ENCODE data around the gene OR2AE1.

Gene OR2AE1

GRCh38 chr7:99855236-99855635, 21.6 kb downstream of the OR2AE1 start:
- no peak for DNase-seq

DNA sequence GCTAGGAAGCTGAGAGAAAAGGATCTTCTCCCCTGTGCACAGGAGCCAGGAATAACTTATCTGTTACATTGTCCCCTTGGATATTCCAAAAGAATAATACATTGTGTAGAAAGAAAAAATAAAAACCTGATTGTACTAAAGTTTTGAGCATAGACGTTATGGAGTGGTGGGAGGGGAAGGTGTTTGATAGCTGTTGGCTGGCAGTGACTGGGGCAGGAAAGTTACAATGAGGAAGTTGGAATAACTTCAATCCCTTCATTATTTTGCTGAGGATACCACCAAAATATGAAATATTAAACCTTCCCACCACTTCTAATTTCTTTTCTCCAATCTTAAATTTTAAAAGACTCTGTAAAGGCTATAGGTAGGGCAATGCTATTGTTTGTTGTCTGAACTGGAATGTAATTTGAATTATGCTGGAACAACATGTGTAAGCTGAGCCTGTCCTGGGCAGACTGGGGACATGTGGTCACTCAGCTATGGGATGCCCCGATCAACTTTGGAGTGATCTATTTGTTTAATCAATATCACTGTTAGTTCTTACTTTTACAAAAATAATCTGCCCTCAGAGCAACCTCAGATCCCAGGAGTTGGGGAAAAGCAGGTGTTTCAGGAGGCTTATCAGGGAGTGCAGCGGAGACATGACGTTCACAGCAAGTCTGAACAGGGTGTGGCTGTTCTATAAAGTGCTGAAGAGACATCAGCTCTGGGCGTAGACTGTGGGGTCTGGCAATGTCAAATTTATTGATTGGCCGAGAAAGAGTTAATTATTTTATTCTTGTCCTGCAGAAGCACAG, 28.2 kb downstream of the OR2AE1 start:
- no peak for DNase-seq

DNA sequence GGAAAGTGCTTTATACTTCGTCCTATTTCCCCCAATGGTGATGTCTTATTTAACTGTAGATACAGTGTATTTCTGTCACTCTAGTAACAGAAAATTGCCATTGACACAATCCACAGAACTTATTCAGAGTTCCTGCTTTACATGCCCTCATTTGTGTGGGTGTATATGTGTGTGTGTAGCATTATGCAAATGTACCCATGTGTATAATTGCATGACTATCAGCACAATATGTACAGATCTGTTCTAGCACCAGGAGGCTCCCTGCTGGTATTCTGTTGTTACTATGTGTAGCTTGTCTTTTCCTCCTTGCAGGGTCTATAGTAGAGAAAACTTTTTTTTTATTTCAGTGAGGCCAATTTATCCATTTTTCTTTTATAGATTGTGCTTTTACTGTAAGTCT, 32.5 kb downstream of the OR2AE1 start:
- DNase-seq = no peak

GRCh38 chr7:99843808-99844207, 33.0 kb downstream of the OR2AE1 start:
- DNase-seq = no peak

DNA sequence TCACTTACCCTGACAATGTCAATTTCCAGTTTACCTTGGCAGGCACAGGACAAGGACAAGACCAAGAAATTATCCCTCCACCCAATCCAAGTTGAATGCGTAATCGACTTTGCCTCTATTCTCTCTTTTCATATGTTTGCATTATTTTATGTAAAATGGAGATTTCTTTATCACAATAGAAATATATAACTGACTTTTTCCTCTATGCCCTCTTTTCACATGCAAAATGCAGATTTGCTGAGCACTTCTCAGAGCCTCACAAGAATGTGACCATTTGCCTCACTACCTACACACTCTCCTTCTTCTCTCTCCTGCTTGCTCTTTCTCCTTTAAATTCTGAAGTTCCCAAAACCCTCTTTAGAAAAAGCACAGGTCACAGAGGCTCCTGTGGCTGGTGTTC, 33.9 kb downstream of the OR2AE1 start:
- DNase-seq = no peak

- DNase-seq = no peak
Measured at GRCh38 chr7:99840136-99840869, 36.5 kb downstream of the OR2AE1 start.

- DNase-seq = no peak
Measured at GRCh38 chr7:99839287-99840021, 37.4 kb downstream of the OR2AE1 start.

- no peak for DNase-seq
Measured at GRCh38 chr7:99837649-99838361, 39.0 kb downstream of the OR2AE1 start.

DNA sequence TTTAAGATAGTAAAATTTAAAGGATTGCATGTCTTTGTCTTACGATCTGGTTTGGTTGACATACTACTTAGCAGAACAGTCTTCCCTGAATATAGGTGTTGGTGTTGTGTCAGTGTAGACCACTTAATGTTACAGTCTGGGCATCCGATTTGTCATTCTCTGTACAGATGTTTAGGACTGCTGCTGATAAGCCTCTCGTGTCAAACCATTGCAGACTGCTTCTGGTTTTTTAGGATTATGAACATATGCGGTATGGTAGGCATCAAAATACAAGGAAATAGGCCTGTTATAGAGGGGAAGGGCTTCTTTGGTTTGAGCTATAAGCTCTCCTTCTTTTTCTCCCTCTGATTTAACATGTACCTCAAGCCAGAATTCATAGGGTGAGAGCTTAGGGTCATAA, 41.6 kb downstream of the OR2AE1 start:
- no peak for DNase-seq

GRCh38 chr7:99834382-99834781, 42.5 kb downstream of the OR2AE1 start:
- DNase-seq = no peak

GRCh38 chr7:99833289-99833877, 43.5 kb downstream of the OR2AE1 start:
- DNase-seq = no peak

GRCh38 chr7:99831595-99831994, 45.2 kb downstream of the OR2AE1 start:
- no peak for DNase-seq

DNA sequence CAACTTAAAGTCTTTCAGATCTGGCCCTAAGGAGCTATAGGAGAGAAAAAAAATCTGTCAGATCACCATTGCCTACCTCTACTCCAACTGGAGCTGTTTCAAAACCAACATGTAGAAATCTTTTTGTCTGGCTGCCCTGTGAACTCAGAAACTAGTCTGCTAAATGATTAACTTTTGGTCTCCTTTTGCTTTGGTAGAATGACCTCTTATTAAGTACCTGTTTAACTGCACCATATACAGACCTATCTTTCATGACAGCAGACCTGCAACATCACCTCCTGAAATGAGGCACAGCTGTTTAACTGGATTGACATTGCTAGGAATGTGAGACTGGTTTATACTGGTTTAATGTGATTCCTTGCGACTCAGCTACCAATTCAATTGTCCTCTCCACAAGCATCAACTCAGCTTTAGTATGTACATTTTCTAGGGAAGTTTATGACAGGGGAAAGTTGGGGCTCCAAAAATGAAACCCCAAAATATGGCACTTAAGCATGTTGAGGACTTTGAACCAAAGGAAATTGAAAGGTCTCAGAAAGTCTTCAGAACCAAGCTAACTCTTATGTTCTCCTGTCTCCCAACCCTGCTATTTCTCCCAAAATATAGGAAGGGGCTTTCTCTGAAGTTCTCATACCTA, 47.2 kb downstream of the OR2AE1 start:
- DNase-seq = no peak

- no peak for DNase-seq
Measured at GRCh38 chr7:99828811-99829210, 48.0 kb downstream of the OR2AE1 start.

GRCh38 chr7:99827040-99827778, 49.6 kb downstream of the OR2AE1 start:
- DNase-seq = no peak

All from SHP77 treated with DMSO at 0.1 percent for 48 hours (cell line).